RWPE1 (cell line): ENCODE data around the gene PTPN14.

Experiments
- CTCF ChIA-PET: fragments of 350-600 bp; sonication (Branson Sonifier 250); formaldehyde crosslinking; extraction: SDS; loops from one replicate; lab custom pipeline; 2021; lab: Yijun Ruan, JAX
- POLR2A ChIA-PET: fragments of 400-600 bp; formaldehyde crosslinking; extraction: SDS; loops from one replicate; lab custom pipeline; 2020; ENCODE audit warnings: antibody characterized with exemption; ENCODE audit not compliant: low non-redundant PET; lab: Yijun Ruan, JAX
- DNase-seq: peaks from one replicate; pipeline ENCODE4 v3.0.0; 2012; ENCODE audit warnings: low spot score
- H3K27ac ChIP-seq: fragments of 450-650 bp; 2 replicates; pipeline ENCODE4 v1.5.1; 2017
- CTCF ChIP-seq: fragments of 450-650 bp; conservative IDR thresholded peaks from 2 replicates; pipeline ENCODE4 v1.5.1; 2017; ENCODE audit warnings: low read depth, mild to moderate bottlenecking

Gene PTPN14

GRCh38 chr1:214327514-214327913 is 223.9 kb downstream of the PTPN14 start:
- CTCF ChIA-PET = interaction anchor here (1.1 to 4.6 kb wide), 5 partner anchors 12 to 114 kb away, joined by 3 to 70 read pairs (median 4); no protein-coding TSS in a partner anchor
- TF ChIP-seq CTCF = no peak
- DNase-seq = no peak
- H3K27ac ChIP-seq = no peak overlapping the region
- POLR2A ChIA-PET = interaction anchor here (0.6 kb wide), 1 partner anchor 23 kb away, joined by 7 read pairs; no protein-coding TSS in a partner anchor

DNA sequence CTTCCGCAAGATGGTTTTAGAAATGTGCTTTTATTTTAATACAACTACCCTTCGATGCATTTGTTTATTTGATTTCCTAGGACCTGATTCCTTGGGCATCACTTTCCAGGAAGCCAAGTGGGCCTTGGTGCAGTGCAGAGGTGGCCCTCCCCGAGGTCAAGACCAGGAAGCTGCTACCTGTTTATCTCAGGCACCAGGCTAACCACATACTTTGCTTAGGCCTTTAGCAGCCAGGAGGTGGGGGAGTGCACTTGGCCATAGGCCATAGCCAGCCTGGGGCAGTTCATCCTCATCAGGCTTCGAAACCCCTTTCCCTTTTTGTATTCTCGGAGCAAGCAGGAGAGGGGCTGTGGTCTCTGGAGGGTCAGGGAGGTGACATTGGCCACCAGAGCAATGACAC is 225.0 kb downstream of the PTPN14 start:
- POLR2A ChIA-PET = no interaction called here
- no peak for DNase-seq
- no peak for TF ChIP-seq CTCF

DNA sequence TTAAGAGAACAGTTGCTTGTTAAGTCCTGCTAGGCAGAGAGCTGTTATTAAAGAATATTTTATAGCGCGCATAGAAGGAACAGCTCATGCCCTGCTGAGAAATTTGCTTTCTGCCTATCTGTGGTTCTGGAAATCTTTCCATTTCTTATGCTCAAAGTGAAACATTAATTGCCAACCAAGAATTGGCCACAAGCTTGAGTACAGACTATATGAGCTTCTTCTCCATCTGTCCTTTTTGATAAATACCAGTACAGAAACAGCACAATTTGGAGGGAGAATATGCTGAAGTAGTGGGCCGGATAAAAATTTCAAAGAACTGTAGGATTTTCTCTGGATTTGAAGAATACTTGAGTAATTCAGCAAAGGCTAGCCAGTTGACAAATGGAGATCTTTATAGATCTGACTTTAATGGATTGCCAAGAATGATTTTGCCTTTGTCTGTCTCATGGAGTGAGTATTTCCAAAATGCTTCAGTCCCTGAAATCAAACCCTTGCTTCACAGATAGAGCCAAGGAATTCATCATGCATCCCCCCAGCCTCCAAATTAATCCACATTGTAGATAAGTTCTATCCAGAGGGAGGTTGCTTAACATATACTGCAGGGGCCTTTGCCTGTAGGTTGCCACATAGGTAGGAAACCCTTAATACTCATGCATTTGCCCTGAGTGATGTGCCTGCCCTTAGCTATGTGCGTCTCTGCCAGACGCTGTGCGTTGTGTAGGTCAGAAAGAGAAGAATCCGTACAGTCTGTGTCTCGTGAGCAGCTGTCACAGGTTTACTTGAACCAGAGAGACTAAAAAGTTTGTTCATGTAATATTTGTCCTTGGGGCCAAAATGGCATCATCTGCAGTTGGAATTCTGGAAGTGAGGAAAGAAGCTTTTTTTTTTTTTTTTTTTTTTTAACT is 226.3 kb downstream of the PTPN14 start:
- CTCF ChIA-PET = interaction anchor here (0.6 to 1.2 kb wide), 3 partner anchors 9 to 1389 kb away, joined by 3 to 7 read pairs (median 3); no protein-coding TSS in a partner anchor
- TF ChIP-seq CTCF = no peak
- POLR2A ChIA-PET = no interaction called here

More for the DNA sequence above, 225.0 kb downstream of the PTPN14 start:
- CTCF ChIA-PET = interaction anchor here (0.7 to 1.3 kb wide), 2 partner anchors 112 to 585 kb away, joined by 3 to 5 read pairs; no protein-coding TSS in a partner anchor
- H3K27ac ChIP-seq = no peak overlapping the region

GRCh38 chr1:214321705-214322453 is 229.5 kb downstream of the PTPN14 start:
- DNase-seq = no peak
- TF ChIP-seq CTCF = no peak
- no peak overlapping the region for H3K27ac ChIP-seq
- ChIA-PET CTCF (no interaction called here), POLR2A (no interaction called here)

More for the DNA sequence above, 226.3 kb downstream of the PTPN14 start:
- no peak for DNase-seq
- no peak overlapping the region for H3K27ac ChIP-seq

DNA sequence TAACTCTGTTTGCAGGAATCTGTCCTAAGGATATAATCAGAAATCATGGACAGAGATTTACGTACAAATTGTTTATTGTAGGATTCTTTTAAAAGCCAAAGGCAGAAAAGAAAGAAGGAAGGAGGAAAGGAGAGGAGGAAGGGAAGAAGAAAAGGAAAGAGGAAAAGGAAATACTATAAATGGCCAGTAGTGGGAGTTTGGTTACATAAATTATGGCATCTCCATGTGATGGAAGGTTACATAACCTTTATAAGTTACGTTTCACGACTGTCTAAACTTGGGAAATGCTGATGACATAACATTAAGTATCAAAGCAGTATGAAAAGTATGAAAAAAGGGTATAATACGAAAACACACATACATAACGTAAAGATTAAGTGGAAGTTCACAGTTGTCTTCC is 231.5 kb downstream of the PTPN14 start:
- ChIA-PET CTCF (interaction anchor here (0.6 to 3.4 kb wide), 2 partner anchors 9 to 187 kb away, joined by 3 to 13 read pairs; no protein-coding TSS in a partner anchor), POLR2A (no interaction called here)
- TF ChIP-seq CTCF = peak; percentile 17; the same call in 1 of the 2 replicates
- no peak for DNase-seq
- no peak overlapping the region for H3K27ac ChIP-seq
